Loucy (cell line): ENCODE measurements around the gene TPD52L1.

Experiments used
- CTCF ChIP-seq: fragments of 200-600 bp; sonication (generic); conservative IDR thresholded peaks from 2 replicates; pipeline ENCODE4 v1.5.1; 2014; ENCODE audit warnings: mild to moderate bottlenecking, antibody characterized with exemption, low read length
- EZH2phosphoT487 ChIP-seq: fragments of 200-600 bp; IDR thresholded peaks from 2 replicates; pipeline ENCODE4 v1.6.1; 2018; ENCODE audit warnings: antibody characterized with exemption, mild to moderate bottlenecking, moderate library complexity, borderline replicate concordance

GRCh38 chr6:125182237-125183008 is 28.9 kb downstream of the TPD52L1 start:
- TF ChIP-seq CTCF, result no peak
- no peak for TF ChIP-seq EZH2phosphoT487
